Activated naive CD8-positive, alpha-beta T cell (primary cell): ENCODE data around the gene DCST1.
A peak's percentile ranks its signal among the peaks of the same experiment; 100 is the strongest.

Experiments
- H3K27ac Mint-ChIP-seq: one replicate; pipeline ENCODE4 v1.8.0; 2021; ENCODE audit warnings: mixed read lengths
- H3K27me3 Mint-ChIP-seq: one replicate; pipeline ENCODE4 v1.8.0; 2021; ENCODE audit warnings: mixed read lengths
- H3K36me3 Mint-ChIP-seq: one replicate; pipeline ENCODE4 v1.8.0; 2021; ENCODE audit warnings: mixed read lengths
- H3K4me1 Mint-ChIP-seq: one replicate; pipeline ENCODE4 v1.8.0; 2021; ENCODE audit warnings: low read depth, mixed read lengths
- H3K4me3 Mint-ChIP-seq: one replicate; pipeline ENCODE4 v1.8.0; 2021; ENCODE audit warnings: mild to moderate bottlenecking, mixed read lengths
- H3K9me3 Mint-ChIP-seq: one replicate; pipeline ENCODE4 v1.8.0; 2021; ENCODE audit warnings: low read depth, mixed read lengths

Gene DCST1

DNA sequence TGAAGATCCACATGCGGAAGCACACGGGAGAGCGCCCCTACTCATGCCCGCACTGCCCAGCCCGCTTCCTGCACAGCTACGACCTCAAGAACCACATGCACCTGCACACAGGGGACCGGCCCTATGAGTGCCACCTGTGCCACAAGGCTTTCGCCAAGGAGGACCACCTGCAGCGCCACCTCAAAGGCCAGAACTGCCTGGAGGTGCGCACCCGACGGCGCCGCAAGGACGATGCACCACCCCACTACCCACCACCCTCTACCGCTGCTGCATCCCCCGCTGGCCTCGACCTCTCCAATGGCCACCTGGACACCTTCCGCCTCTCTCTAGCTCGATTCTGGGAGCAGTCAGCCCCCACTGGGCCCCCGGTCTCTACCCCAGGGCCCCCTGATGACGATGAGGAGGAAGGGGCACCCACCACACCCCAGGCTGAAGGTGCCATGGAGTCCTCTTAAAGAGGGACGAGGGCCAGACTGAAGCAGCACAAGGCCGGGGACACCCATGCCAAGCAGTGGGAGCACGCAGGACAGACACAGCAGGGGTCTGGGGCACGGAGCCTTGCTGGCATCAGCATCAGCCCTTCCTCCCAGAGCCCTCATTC is 17.3 kb upstream of the DCST1 start:
- Mint-ChIP-seq H3K4me3 (peak overlapping the region; percentile 40), H3K9me3 (no peaks in the 10 kb centered on the region), H3K36me3 (no peaks in the 10 kb centered on the region), H3K27ac (no peak overlapping the region), H3K27me3 (no peaks in the 10 kb centered on the region), H3K4me1 (peaks cover 49% of the 10 kb centered on the region)

DNA sequence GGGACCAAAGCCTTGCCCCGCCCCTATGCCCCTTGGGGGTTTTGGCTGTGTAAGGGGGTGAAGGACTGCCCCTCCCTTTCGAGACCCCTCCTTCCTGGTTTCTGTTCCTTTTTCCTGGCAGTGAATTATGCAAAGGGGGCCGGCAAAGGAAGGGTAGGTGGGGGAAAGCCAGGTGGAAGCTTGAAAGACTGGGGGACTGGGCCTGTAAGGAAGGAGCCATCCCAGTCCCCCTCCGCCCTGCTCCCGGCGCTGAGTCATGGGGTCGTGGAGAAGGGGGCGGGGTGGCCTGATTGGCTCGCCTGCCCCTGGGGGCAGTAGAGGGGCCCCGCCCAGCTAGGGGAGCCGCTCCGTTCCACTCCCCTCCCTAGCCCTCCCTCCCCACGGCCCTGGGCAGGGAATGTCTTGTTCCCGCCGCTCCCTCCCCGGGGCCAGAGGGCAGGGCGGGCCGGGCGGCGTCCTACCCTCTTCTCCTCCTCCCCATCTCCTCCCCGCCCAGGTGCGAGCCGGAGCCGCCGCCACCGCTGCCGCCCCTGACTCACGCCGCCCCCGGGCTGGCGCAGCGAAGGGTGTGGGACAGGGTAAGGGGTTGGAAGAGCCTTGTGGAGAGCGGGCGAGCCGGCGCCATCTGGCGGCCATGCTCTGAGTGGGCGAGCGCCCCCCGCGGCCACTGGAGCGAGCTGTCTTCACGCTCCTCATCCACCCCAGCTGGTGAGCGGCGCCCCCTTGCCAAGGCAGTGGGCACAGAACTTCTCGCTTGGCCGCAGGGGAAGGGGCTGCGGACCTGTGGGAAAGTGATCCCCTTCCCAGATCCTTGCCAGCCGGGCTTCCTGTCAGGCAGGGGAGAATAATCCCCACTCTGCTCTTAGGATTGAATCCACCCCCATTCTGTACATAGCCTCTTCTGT is 16.3 kb upstream of the DCST1 start:
- H3K4me3 Mint-ChIP-seq = peak overlapping the region; percentile 61
- no peak overlapping the region for H3K27ac Mint-ChIP-seq
- H3K4me1 Mint-ChIP-seq = peaks cover 46% of the 10 kb centered on the region
- H3K36me3 Mint-ChIP-seq = no peaks in the 10 kb centered on the region
- H3K27me3 Mint-ChIP-seq = peaks cover 1% of the 10 kb centered on the region
- no peaks in the 10 kb centered on the region for H3K9me3 Mint-ChIP-seq

- no peaks in the 10 kb centered on the region for H3K9me3 Mint-ChIP-seq
- peaks cover 39% of the 10 kb centered on the region for H3K4me1 Mint-ChIP-seq
- H3K4me3 Mint-ChIP-seq = peak overlapping the region; percentile 61
- no peaks in the 10 kb centered on the region for H3K36me3 Mint-ChIP-seq
- H3K27me3 Mint-ChIP-seq = peaks cover 1% of the 10 kb centered on the region
- H3K27ac Mint-ChIP-seq = no peak overlapping the region
Observed at GRCh38 chr1:155017946-155018316, 15.7 kb upstream of the DCST1 start.

DNA sequence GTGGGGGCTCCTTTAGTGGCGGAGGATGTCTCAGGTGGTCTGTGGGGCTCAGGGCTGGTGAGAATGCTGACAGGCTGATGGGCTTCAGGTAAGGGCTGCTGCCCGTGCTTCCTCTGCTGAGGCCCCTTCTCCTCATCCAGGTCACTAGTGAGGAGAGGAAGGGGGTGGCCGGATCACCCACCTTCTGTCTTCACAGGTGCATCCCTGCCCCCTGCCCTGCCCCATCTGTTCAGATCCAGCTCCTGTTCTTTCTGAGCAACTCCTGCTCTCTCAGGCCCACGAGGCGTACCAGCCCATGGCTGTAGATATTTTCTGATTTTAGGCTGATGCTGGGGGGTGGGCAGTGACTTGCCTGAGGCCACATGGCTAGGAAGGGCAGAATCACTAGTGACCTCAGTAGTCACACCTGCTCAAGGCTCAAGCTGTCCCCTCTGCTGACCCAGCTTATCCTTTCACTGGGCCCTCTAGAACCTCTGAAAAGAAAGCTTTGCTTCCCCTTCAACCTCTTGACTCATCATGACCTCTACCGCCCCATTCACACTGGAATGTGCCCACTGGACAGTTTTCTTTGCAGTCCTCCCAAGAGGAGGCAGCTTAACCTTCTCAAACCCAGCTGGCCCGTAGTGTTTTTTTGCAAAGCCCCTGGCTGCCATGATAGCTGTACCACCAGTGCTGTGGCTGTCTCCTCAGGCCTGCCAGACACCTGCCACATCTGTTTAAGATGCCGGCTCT is 14.8 kb upstream of the DCST1 start:
- Mint-ChIP-seq H3K9me3 (no peaks in the 10 kb centered on the region), H3K4me3 (no peak overlapping the region), H3K4me1 (peaks cover 32% of the 10 kb centered on the region), H3K36me3 (no peaks in the 10 kb centered on the region), H3K27me3 (peaks cover 1% of the 10 kb centered on the region), H3K27ac (no peak overlapping the region)

GRCh38 chr1:155019377-155020245 is 14.0 kb upstream of the DCST1 start:
- Mint-ChIP-seq H3K4me3 (no peak overlapping the region), H3K9me3 (no peaks in the 10 kb centered on the region), H3K27ac (no peak overlapping the region)

GRCh38 chr1:155022136-155022926 is 11.3 kb upstream of the DCST1 start:
- Mint-ChIP-seq H3K27ac (no peak overlapping the region), H3K4me1 (peaks cover 6% of the 10 kb centered on the region), H3K4me3 (no peak overlapping the region), H3K36me3 (no peaks in the 10 kb centered on the region), H3K27me3 (peaks cover 1% of the 10 kb centered on the region), H3K9me3 (no peaks in the 10 kb centered on the region)

More at GRCh38 chr1:155019377-155020245, 14.0 kb upstream of the DCST1 start:
- peaks cover 1% of the 10 kb centered on the region for H3K27me3 Mint-ChIP-seq
- no peaks in the 10 kb centered on the region for H3K36me3 Mint-ChIP-seq
- H3K4me1 Mint-ChIP-seq = peaks cover 24% of the 10 kb centered on the region

- Mint-ChIP-seq H3K27me3 (peaks cover 1% of the 10 kb centered on the region), H3K27ac (no peak overlapping the region), H3K9me3 (no peaks in the 10 kb centered on the region), H3K4me1 (peaks cover 3% of the 10 kb centered on the region), H3K36me3 (no peaks in the 10 kb centered on the region), H3K4me3 (no peak overlapping the region)
Observed at GRCh38 chr1:155022927-155023236, 10.7 kb upstream of the DCST1 start.

DNA sequence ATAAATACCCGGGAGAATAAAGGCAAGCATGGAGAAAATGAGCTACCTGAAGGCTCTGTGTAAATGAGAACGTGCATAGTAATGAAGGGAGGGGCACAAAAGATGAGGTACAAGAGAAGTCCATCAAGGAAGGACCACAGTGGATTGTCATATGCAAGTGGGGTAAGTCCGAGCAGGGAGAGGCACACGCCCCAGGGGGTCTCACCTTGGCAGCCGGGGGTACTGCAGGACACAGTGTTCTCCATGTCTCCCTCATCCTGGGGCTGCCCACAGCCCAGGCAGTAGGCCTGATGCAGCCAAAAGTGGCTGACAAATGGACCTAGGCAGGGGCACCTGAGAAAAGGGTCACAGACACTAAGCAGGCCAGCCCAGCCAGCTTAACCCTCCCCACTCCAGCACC is 10.0 kb upstream of the DCST1 start:
- Mint-ChIP-seq H3K9me3 (no peaks in the 10 kb centered on the region), H3K4me3 (no peak overlapping the region), H3K27me3 (peaks cover 1% of the 10 kb centered on the region), H3K27ac (no peak overlapping the region), H3K36me3 (no peaks in the 10 kb centered on the region), H3K4me1 (no peaks in the 10 kb centered on the region)

GRCh38 chr1:155024315-155024714 is 9.3 kb upstream of the DCST1 start:
- no peaks in the 10 kb centered on the region for H3K4me1 Mint-ChIP-seq
- no peak overlapping the region for H3K27ac Mint-ChIP-seq
- H3K4me3 Mint-ChIP-seq = no peak overlapping the region
- peaks cover 1% of the 10 kb centered on the region for H3K27me3 Mint-ChIP-seq
- no peaks in the 10 kb centered on the region for H3K36me3 Mint-ChIP-seq
- no peaks in the 10 kb centered on the region for H3K9me3 Mint-ChIP-seq

DNA sequence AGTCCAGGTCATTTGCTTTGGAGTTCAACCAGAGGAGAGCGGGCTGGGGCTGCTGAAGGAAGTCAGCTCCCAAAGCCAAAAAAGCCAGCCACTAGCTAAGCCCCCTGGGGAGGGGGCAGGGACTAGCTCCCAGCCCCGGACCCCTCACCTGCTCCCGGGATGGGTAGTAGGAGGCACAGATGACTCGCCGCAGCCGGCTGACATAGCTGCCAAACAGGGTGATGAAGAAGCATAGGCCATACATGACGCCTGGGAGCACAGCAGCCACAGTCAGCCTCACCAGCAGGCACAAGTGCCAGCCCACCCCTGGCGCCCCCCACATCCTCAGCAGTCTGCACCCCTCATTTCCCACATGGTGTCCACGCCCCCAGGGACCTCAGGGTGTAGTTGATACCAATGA is 7.5 kb upstream of the DCST1 start:
- peaks cover 1% of the 10 kb centered on the region for H3K27me3 Mint-ChIP-seq
- H3K36me3 Mint-ChIP-seq = no peaks in the 10 kb centered on the region
- H3K27ac Mint-ChIP-seq = no peak overlapping the region
- no peaks in the 10 kb centered on the region for H3K4me1 Mint-ChIP-seq
- H3K9me3 Mint-ChIP-seq = no peaks in the 10 kb centered on the region
- H3K4me3 Mint-ChIP-seq = no peak overlapping the region

DNA sequence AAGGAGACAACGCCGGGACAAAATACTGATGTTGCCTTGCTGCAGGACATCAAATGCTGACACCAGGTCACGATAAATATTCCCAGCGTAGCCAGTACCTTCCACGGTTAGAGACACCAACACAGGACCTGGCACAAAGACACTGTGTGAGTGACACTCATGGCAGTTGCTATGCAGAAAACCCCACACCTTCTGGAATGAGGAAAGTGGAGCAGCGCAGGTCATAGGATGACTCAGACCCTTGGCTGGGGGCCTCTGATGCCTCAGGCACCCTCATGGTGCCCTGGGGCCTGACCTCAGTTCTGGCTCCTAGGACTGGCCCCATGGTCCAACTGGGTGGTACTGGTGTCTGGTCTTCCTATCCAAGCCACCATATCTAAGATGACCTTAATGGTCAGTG is 7.0 kb upstream of the DCST1 start:
- no peaks in the 10 kb centered on the region for H3K4me1 Mint-ChIP-seq
- H3K4me3 Mint-ChIP-seq = no peak overlapping the region
- H3K9me3 Mint-ChIP-seq = no peaks in the 10 kb centered on the region
- H3K27me3 Mint-ChIP-seq = peaks cover 1% of the 10 kb centered on the region
- no peaks in the 10 kb centered on the region for H3K36me3 Mint-ChIP-seq
- H3K27ac Mint-ChIP-seq = no peak overlapping the region

DNA sequence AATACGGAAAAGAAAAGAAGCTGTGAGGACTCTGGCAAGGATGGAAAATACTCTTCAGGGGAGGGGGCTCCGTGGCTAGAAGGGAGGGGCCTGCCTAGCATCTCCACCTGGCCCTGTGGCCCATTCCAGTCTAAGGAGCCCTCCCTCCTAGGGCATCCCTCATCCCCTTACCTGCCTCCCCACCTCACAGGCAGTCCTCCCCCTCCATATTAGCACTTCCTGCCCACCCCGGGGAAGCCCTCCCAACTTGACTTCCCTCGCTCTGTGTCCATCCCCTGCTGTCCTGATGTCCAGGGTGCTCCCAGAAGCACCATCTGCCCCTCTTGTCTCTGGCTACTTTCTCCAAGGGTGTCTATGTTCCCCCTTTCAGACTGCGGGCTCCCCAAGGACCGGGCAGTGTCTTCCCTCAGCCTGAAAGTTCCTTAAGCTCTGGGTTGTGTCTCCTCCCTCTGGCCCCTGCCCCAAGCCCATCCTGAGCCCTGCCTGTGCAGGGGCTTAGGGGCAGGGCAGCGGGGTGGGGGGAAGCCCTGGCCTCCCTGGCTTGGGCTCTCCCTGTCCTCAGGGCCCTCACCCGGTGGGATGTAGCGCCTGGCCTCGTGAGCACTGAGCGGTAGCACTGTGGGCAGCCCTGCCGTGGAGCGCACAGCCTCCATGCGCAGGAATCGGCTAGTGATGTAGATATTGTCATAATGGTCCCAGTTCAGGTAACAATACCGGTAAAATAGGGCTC is 3.9 kb upstream of the DCST1 start:
- Mint-ChIP-seq H3K27me3 (no peaks in the 10 kb centered on the region), H3K27ac (no peak overlapping the region), H3K36me3 (no peaks in the 10 kb centered on the region), H3K4me1 (no peaks in the 10 kb centered on the region), H3K9me3 (no peaks in the 10 kb centered on the region), H3K4me3 (no peak overlapping the region)

DNA sequence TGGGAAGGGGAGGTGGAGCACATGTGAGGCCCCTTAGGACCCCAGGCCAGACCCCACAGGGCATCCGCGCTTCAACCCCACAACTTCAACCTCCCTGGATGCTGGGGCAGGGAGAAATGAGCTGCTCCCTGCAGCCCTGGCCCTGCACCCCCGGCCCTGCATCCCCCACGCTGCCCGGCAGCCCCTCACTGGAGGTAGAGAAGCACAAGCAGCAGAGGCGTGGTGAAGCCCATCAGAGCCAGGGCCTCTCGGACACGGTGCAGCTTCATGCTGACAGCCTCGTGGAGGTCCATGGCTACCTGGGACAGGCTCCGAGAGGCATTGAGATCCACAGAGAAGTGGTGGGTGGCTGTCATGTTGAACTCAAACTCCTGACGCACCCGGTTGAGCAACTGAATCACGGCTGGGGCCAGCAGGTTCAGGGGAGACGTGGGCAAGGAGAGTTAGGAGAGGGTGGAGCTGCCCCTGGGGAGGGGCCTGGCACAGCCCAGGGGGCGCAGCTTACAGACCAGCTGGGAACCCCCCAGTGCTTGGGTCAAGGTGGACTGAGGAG is 3.3 kb upstream of the DCST1 start:
- no peaks in the 10 kb centered on the region for H3K27me3 Mint-ChIP-seq
- H3K4me1 Mint-ChIP-seq = no peaks in the 10 kb centered on the region
- H3K9me3 Mint-ChIP-seq = no peaks in the 10 kb centered on the region
- H3K4me3 Mint-ChIP-seq = no peak overlapping the region
- no peaks in the 10 kb centered on the region for H3K36me3 Mint-ChIP-seq
- no peak overlapping the region for H3K27ac Mint-ChIP-seq
